ENCODE measurements around the gene DHRS7. TPM values are rescaled to one million over a fixed set of nuclear protein-coding genes. Genes with fewer than 3 reads are reported as not detected.

DHRS7 gene, protein sequence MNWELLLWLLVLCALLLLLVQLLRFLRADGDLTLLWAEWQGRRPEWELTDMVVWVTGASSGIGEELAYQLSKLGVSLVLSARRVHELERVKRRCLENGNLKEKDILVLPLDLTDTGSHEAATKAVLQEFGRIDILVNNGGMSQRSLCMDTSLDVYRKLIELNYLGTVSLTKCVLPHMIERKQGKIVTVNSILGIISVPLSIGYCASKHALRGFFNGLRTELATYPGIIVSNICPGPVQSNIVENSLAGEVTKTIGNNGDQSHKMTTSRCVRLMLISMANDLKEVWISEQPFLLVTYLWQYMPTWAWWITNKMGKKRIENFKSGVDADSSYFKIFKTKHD
- 92.1 TPM for total RNA-seq

DNA sequence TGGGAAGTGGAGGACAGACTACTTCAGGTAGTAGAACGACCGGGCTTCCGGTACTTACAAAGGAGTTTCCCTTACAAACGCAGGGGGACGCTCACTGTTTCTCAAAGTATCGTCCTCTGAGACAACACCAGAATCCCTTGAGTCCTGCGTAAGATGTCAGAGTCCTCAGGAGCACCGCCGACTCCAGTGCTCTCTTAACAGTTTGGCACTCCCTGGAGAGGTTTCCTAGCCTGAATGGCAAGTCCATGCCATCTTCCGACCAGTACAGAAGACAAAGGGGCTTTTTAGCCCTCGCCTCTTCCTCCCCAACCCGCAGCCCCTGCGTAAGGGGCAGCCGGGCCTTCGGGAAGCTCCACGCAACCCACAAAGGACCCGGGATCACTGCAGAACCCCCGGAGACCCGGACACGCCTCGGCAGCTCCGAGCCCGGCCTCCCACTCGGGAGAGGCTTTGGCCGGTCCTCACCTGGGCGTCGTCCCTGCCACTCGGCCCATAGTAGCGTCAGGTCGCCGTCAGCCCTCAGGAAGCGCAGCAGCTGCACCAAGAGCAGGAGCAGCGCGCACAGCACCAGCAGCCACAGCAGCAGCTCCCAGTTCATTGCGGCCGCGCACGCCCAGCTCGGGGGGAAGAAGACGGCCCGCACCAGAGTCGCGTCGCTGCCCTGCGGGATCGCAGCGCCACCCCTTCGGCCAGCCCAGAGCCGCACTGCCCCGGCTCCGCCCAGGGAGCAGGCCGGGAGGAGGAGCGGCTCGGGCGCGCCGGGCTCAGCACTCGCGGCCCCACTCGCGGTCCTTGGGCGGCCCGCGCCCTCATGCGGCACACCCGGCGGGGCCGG lies at the start of gene DHRS7:
Gene DHRS7, minus strand, starts transcription at position 687 of the 835 bp plus-strand sequence. Its CDS starts 89 bp downstream, at position 598.
- DNase-seq (ENCODE audit: low spot score) (peak; percentile 89), ATAC-seq (peak; percentile 95)

DNA sequence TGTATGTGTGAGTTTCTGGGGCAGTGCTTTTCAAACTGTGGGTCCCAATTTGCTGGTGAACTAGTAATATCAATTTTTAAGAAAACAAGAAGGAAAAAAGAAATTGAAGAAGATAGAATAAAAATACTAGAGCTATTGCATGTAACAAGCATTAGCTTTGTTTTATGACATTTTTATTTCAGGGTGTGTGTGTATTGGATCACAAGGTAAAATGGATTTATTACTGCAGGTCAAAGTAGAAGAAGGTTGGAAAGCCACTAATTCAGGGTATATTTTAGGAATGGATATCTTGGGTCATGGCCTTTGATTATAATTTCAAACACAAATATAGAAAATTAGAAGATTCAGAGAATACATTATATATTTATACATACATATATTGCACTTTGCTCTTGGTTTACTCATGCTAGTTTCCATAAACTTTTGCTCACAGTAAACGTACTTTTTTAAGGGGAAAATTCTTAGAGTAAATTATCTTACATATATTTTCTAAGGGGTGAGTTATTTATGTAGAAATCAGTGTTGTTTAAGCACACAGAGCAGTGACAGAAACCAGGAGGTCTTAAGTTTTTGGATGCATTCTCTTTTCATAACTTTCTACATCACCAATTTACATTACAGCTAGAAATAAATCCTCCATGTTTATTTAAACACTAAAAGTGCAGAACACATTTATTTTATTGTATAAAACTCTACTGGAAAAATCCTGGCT lies 49.4 kb upstream of the DHRS7 start:
- DNase-seq (ENCODE audit: low spot score), result no peak
- no peak for ATAC-seq

DNA sequence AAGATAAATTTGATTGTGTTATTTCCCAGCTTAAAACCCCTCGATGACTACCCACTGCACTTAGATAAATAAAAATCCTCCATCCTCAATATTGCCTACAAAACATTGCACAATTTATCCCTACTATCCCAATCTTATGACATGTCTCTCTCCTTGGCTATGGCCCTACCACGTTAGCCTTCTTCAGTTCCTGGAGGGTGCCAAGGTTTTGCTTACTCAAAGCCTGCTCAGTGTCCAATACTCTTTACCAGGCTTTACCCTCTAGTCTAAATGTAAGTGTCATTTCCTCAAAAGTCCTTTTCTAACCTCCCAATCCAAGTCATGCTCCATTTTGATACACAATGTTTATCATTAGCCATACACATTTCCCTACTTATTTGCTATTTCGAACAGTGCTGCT lies 48.8 kb upstream of the DHRS7 start:
- ATAC-seq, result no peak
- DNase-seq (ENCODE audit: low spot score), result no peak

DNA sequence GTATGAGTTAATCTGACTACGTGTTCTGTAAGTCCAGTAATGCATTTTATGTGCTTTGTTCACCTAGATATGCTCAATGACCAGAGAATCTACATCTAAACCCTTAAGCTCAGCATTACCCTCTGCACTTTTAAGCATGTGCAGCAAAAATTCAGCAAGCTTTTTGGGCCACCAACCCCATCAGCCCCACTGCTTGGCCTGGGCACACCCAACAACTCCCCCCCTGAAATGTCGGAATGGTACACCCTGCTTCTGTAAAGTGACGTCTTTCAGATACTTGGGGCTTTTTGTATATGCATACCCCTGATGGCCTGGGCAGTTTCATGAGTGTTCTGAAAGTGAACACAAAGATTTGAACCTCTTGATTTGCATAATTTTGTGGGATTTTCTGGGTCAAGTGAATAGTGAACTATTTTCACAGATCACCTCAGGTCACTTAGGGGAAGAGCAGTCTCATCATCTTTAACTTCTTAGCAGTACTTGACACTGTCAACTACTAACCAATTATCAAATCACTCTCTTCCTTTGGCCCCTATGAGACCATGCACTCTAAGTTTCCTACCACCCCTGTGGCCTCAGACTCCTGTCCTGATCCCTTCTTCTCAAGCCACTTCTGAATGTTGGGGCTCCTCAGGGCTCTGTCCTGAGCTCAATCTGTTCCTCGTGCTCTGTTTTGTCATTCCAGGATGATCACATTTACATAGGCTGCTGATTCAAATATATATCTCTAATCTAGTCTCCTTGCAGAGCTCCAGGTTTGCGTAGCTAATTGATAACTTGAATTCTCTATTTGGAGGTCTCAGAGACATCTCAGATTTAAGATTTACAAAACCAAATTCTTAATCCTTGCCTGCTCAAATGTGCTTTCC lies 47.5 kb upstream of the DHRS7 start:
- no peak for DNase-seq (ENCODE audit: low spot score)
- ATAC-seq, result no peak

DNA sequence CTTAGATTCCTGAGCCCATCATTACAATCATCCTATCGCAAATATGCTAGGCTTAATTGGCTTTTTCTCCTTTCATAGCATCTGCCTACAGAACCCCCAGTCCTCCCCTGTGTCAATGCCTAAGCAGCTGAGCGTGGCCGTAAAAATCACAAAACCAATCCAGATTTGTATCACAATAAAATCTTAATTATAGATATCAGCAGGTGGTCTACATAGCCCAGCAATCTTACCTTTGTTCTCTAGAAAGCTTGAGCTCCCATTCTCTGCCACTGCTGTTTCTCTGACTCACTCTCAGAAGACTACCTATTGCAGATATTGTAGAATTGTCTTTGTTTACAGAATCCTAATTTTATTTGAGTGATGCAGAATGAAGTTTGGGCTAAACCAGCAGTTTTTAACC lies 46.0 kb upstream of the DHRS7 start:
- ATAC-seq (no peak), DNase-seq (ENCODE audit: low spot score) (no peak)

DNA sequence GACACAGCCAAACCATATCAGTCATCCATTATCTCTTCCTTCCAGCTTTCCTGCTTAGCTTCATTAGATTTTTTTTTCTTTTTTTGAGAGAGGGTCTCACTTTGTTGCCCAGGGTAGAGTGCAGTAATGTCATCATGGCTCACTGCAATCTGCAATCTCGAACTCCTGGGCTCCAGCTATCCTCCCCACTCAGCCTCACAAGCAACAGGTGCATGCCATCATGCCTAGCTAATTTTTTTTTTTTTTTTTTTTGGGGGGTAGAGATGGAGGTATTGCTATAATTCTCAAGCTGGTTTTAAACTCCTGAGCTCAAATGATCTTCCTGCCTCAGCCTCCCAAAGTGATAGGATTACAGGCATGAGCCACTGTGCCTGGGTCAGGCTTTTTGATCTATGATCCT lies 45.5 kb upstream of the DHRS7 start:
- no peak for ATAC-seq

DNA sequence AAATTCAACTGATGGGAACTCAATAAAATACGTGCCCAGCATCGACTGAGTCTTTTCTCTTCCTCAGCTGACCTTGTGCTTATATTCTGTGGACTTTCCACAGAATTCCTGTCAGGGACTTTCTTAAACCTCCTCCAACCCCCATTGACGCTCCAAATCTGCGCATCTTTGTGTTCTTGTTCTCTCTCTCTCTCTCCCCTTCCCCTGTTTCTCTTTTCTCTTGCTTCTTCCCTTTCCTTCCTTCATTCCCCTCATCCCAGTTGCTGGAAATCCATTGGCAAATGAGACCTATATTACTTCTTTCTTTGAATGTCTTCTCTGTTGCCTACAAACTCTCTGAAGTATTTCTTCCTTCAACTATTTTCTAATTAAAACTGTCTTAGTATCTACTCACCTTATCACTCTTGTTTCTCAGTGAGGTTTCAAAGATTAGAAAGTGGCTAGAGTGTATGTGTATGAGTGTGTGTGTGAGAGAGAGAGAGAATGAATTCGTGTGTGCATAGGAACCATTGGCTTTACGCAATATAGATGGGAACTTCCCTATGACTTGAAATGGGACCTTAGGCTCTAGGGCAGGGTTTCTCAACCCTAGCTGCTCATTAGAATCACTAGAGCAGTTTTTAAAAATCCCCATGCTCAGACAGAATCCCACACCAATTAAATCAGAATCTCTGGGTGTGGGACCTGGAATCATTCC lies 41.8 kb upstream of the DHRS7 start:
- DNase-seq (ENCODE audit: low spot score) (no peak), ATAC-seq (no peak)

More for the DNA sequence above, 45.5 kb upstream of the DHRS7 start:
- DNase-seq (ENCODE audit: low spot score), result no peak

DNA sequence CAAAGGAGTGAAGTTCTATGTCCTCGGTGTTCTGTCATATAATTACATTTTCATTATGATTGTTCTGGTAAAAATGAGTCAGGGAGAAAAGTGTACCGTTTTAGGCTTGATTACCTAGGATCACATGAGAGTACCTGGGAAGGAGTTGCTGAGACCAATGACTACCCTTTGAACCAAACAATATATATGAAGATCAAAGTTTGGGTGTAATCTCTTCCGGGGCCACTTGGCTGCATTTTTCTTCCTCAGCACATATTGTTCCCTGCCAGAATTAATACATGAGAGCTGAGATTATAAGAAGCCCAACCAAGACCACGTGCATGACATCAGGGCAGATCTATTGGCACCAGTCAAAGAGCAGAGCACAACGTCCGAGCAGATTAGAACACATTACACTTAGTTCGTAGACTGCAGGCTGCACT lies 41.1 kb upstream of the DHRS7 start:
- ATAC-seq, result no peak
- no peak for DNase-seq (ENCODE audit: low spot score)

DNA sequence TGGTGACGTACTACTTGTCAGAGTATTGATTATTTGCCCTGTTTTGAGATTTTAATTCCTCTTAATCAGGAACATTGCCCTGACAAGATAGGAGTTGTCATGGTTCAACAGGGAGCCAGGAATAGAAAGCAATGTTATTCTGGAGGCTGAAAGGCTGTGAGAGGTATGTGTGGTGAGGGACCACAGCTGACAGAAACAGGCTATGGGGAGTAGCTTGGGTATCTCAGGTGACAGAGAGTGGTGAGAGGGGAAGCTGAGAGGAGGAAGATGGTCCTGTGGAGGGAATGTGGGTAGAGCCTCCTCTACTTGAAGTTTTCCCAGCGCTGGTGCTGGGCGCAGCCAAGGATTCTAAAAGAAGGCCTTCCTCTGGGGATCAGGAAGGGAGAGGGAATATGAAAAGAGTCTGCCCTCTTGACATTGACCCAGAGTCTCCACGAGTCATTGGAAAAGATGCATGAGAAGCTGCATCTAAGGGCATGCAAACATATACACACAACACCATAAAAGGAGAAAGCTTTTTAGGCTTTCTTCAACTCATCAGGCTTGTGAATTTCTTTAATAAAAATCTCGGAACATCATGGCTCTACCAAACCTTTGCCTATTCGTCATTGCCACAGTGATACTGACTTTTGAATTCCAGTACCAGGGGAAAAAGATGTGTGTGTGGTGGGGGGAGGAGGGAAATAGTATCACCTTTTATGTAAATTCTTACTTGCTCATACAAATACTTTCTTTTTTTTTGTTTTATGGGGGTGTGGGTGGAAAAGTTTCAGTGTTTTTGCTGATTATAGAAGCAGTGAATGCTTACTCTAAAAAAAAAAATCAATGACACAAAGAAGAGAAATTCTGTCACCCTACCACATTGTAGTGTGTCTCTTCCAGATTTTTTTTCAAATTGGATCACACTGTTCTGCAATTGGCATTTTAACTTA lies 39.9 kb upstream of the DHRS7 start:
- ATAC-seq (no peak), DNase-seq (ENCODE audit: low spot score) (no peak)

DNA sequence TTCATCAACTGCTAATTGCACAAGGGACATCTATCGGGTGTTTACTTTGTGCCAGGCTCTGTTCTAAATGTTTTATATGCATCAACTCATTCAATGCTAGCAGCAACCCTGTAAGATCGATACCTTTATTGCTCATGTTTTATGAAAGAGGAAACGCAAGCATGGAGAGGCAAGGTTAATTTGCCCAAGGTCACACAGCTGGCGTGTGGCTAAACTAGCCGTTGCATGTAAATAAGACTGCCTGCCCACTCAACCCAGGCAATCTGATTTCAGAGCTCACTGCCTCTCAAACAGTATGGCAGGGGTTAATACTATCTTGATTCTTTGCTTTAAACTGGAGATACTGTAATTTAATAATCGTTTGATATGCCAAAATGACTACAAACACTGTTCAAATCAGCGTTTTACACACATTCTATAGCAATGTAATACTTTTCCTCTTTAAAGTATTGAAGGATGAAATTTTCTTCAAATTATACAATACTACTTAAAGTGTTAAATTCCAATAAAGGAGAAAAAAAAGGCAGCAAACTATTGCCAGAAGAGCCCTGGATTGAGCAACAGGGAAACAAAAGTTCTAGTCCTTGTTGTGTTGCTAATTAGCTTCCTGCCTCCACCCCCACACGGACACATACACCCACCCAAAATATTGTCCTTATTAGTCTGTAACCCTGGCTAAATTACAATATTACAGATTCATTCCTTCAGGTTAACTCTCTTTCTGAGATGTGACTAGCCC lies 39.1 kb upstream of the DHRS7 start:
- ATAC-seq, result no peak
- DNase-seq (ENCODE audit: low spot score), result no peak

DNA sequence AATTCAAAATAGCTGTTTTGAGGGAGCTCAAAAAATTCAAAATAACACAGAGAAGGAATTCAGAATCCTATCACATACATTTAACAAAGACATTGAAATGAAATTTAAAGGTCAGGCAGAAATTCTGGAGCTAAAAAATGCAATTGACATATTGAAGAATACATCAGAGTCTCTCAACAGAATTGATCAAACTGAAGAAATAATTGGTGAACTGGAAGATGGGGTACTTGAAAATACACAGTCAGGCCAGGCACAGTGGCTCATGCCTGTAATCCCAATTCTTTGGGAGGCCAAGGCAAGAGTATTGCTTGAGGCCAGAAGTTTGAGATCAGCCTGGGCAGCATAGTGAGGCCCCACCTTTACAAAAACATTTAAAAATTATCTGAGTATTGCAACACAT lies 34.1 kb upstream of the DHRS7 start:
- ATAC-seq (no peak), DNase-seq (ENCODE audit: low spot score) (no peak)

DNA sequence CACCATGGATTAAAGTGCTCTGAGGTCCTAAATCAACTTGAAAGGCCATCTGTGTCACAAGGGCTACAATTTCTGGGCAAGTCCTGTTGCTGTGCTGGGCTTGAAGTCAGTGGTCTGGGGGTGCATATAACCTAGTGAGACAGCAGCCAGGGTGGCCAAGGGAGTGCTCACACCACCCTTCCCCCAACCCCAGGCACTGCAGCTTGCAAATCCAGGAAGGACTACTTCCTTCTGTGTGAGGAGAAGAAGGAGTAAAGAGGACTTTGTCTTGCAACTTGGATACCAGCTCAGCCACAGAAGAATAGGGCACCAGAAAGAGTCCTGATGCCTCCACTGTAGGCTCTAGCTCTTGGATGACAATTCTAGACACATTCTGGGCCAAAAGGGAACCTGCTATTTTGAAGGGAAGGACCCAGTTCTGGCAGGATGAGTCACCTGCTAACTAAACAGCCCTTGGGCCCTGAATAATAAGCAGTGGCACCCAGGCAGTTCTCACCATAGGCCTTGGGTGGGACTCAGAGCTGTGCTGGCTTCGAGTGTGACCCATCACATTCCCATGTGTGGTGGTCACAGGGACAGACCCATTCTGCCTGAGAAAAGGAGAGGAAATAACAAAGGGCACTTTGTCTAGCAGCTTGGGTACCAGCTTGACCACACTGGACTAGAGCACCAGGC lies 32.6 kb upstream of the DHRS7 start:
- DNase-seq (ENCODE audit: low spot score) (no peak), ATAC-seq (no peak)

DNA sequence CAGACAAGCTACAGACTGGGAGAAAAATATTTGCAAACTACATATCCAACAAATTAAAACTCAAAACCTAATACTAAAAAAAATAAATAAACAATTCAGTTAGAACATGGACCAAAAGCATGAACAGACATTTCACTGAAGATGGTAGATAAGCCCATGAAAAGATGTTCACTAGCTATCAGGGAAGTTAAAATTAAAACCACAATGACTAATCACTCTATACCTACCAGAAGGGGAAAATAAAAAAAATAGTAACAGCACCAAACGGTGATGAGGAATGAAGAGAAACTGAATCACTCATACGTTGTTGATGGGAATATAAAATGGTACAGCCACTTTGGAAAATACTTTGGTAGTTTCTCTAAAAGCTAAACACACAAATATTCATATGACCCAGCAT lies 31.1 kb upstream of the DHRS7 start:
- no peak for DNase-seq (ENCODE audit: low spot score)
- no peak for ATAC-seq

DNA sequence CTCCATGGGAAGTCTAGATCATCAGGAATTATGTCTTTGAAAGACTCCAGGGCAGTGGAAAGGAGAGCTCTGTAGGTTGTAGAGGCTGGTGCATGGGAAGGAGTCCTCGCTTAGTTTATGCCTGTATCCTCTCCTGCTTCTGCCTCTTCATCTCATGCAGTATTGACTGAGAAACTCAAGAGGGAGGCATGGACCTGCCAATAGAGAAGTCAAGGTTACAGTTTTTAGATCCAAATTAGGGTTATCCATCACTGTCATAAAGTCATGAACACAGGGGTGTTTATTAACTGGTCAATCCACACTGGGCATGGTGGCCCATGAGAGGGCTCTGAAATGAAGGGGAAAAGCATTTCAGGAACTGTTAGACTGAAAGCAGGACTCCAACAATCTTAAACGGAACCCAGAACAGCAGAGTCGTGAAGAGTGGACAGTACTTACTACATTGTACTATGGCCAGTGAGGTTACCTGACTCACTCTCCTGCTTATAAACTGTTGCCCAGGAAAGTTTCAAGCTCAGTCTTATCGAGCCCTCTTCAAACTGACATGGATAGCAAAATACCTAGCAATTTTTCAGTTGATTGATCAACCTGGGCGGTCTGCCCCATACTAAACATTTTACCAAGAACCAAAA lies 30.1 kb upstream of the DHRS7 start:
- ATAC-seq (peak; percentile 50), DNase-seq (ENCODE audit: low spot score) (no peak)

DNA sequence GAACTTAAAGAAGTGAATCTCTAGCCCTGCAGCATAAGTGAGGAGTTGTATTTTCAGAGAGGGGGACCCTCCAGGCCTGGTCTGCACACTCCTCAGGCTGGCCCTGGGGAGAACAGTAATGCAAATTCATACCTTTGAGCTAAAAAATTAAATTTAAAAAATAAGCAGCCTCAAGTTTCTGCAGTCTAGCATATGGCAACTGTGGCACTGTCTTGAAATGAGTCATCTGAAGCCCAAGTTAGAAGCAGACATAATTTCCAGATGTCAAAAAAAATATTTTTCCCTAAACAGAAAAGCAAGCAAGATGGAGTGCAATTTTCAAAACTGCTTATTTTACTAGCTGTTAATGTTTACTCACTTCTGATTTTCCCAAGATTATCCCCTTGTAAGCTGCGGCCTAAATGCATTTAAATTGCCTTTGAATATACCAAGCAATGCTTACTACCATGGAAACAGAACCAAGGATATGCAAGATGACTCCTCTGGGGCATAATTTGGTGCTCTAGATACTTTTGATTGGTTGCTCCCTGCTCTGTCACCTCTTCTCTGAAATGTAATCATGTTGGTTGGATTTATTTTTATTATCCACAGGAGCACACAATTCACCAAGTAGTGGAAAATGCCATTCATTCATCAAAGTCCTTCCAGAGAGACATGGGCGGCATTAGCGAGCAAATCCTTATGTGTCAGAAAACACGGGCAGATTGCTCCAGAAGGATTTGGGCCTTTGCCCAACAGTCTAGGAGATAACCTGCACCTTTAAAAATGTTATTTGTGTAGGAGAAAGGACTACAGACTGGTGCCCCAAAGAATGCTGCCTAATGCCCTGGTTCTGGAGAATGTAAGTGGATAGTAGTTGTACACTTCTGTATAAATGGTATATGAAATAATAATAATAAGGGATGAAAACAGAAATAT lies 25.0 kb upstream of the DHRS7 start:
- no peak for ATAC-seq
- no peak for DNase-seq (ENCODE audit: low spot score)

DNA sequence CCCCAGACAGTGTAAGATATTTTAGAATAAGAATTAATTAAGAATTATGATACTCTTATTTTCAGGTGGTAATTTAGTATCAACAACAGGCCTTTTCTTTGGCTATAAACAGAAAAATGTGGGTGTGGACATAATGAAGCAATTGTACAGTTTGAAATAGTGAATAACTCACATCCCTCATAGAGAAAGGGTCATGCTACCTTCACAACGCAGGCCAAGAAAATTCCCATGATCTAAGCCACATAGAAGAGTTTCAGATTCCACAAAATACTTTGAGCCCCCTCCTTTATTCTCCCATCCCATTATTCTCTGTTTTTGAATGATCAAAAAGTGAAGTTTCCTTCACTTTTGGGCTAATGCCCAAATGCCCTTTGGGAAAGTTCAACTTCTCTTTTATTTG lies 23.5 kb upstream of the DHRS7 start:
- no peak for DNase-seq (ENCODE audit: low spot score)
- no peak for ATAC-seq
